CD4-positive, alpha-beta T cell (primary cell): ENCODE measurements around the gene SLC2A8. TPM values are rescaled to one million over a fixed set of nuclear protein-coding genes. Genes with fewer than 3 reads are reported as not detected.

Experiments used
- ATAC-seq: fragments of 200-7000 bp; cut with Tn5 transposase; one replicate; pipeline ENCODE4 v1.10.0; 2022; ENCODE audit warnings: mild to moderate bottlenecking; ENCODE audit not compliant: poor library complexity
- CTCF ChIA-PET: fragments of 350-600 bp; sonication (Branson Sonifier 250); formaldehyde crosslinking; loops from one replicate; lab custom pipeline; 2021; ENCODE audit warnings: antibody characterized with exemption, inconsistent platforms; lab: Charles Lee
- POLR2A ChIA-PET: fragments of 350-600 bp; sonication (Branson Sonifier 250); formaldehyde crosslinking; loops from one replicate; lab custom pipeline; 2021; ENCODE audit warnings: antibody characterized with exemption, inconsistent platforms; lab: Charles Lee
- DNase-seq, 14 experiments: peaks; one replicate each; pipeline ENCODE4 v3.0.0-alpha.2; 2013 to 2020; ENCODE audit warnings: mixed read lengths in 2 of 14
- H3K27ac ChIP-seq, 2 donors: one replicate each; pipeline versions ENCODE4 v1.5.1 to v1.7.0; 2013; ENCODE audit warnings: low read length in 2 of 2, low read depth in 1 of 2, mild to moderate bottlenecking in 1 of 2
- H3K27me3 ChIP-seq, 2 experiments: 1 replicate in 1 of 2; 2 replicates in 1 of 2; pipeline versions ENCODE4 v1.6.1 to v1.7.0; 2013; ENCODE audit warnings: low read length in 2 of 2, control low read depth in 1 of 2, mild to moderate bottlenecking in 1 of 2, moderate library complexity in 1 of 2; ENCODE audit not compliant: insufficient read depth in 2 of 2, control insufficient read depth in 1 of 2
- H3K36me3 ChIP-seq: one replicate; pipeline ENCODE4 v1.6.1; 2013; ENCODE audit warnings: low read length, control low read depth; ENCODE audit not compliant: insufficient read depth
- H3K4me1 ChIP-seq: one replicate; pipeline ENCODE4 v1.6.1; 2013; ENCODE audit warnings: low read length, control low read depth; ENCODE audit not compliant: insufficient read depth
- H3K4me3 ChIP-seq: one replicate; pipeline ENCODE4 v1.5.1; 2013; ENCODE audit warnings: mild to moderate bottlenecking, low read length, moderate library complexity
- H3K9me3 ChIP-seq, 2 experiments: 1 replicate in 1 of 2; 2 replicates in 1 of 2; pipeline versions ENCODE4 v1.6.1 to v1.7.0; 2013; ENCODE audit warnings: low read length in 2 of 2, mild to moderate bottlenecking in 2 of 2, control low read depth in 1 of 2, moderate library complexity in 1 of 2; ENCODE audit not compliant: control insufficient read depth in 1 of 2, insufficient read depth in 1 of 2
- H3K27ac Mint-ChIP-seq: one replicate; pipeline ENCODE4 v1.8.0; 2020; ENCODE audit warnings: mixed read lengths
- H3K27me3 Mint-ChIP-seq: one replicate; pipeline ENCODE4 v1.8.0; 2021; ENCODE audit warnings: mixed read lengths
- H3K36me3 Mint-ChIP-seq: one replicate; pipeline ENCODE4 v1.8.0; 2021; ENCODE audit warnings: low read depth, mixed read lengths
- H3K4me1 Mint-ChIP-seq: one replicate; pipeline ENCODE4 v1.8.0; 2021; ENCODE audit warnings: low read depth, mixed read lengths
- H3K4me3 Mint-ChIP-seq: one replicate; pipeline ENCODE4 v1.8.0; 2020; ENCODE audit warnings: mild to moderate bottlenecking, mixed read lengths
- H3K9me3 Mint-ChIP-seq: one replicate; pipeline ENCODE4 v1.8.0; 2020; ENCODE audit warnings: mixed read lengths
- intact Hi-C, 2 experiments: fragments of 100-400 bp; cut with DNase I in 1 of 2; cut with micrococcal nuclease in 1 of 2; formaldehyde crosslinking; loops; one replicate each; pipeline versions ENCODE4 v1.15.1 to v1.9.0; 2023 to 2025; cut with DNase I, micrococcal nuclease
- total RNA-seq, 174 experiments: library from RNA in 2 of 174; stranded (reverse) in 2 of 174; gene quantifications; one replicate each; pipeline ENCODE4 v1.2.3 and lab custom pipeline; 2021 to 2026
- TF ChIP-seq, protein P1 (sequence below): fragments of 200-600 bp; IDR thresholded peaks from one replicate; pipeline ENCODE4 v1.8.0; 2022; ENCODE audit warnings: antibody characterized with exemption, mild to moderate bottlenecking

Gene SLC2A8
- total RNA-seq, 2 experiments from 2014 or later, result 1.6 to 1.8 TPM

DNA sequence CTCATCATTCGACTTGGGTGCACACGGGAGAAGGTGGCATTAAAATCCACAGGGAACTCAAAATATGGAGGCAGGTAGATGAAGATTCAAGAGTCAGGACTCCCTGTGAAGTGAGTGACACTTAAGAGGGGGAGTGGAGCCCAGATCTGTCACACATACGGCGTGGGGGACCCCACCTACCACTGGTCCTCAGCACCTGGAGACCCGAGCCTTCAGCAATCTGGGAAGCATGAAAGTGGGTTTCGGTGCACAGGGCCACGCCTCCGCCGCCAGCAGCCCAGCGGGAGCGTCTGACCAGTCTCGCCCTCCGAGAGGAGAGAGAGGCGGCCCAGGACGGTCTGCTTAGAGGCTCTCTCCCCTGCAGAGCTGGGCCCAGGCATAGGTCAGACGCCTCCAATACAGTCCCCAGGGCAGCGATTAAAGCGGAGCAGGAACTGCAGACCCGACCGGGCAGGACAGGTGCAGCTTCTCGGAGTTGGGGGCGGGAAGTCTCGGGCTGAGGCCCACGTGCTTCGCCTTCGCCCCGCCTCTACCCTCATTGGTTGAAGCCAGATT lies 639 bp upstream of the SLC2A8 start:
- Mint-ChIP-seq H3K9me3 (no peaks in the 10 kb centered on the region), H3K36me3 (no peaks in the 10 kb centered on the region), H3K27ac (no peak overlapping the region), H3K4me3 (peak overlapping the region; percentile 69), H3K27me3 (peaks cover 87% of the 10 kb centered on the region), H3K4me1 (peaks cover 21% of the 10 kb centered on the region)
- intact Hi-C loops, result loop anchor here in 1 of 2 experiments (2.0 to 5.0 kb wide), 3 partner anchors 26 to 179 kb away; no protein-coding TSS in a partner anchor
- TF ChIP-seq, protein P1, sequence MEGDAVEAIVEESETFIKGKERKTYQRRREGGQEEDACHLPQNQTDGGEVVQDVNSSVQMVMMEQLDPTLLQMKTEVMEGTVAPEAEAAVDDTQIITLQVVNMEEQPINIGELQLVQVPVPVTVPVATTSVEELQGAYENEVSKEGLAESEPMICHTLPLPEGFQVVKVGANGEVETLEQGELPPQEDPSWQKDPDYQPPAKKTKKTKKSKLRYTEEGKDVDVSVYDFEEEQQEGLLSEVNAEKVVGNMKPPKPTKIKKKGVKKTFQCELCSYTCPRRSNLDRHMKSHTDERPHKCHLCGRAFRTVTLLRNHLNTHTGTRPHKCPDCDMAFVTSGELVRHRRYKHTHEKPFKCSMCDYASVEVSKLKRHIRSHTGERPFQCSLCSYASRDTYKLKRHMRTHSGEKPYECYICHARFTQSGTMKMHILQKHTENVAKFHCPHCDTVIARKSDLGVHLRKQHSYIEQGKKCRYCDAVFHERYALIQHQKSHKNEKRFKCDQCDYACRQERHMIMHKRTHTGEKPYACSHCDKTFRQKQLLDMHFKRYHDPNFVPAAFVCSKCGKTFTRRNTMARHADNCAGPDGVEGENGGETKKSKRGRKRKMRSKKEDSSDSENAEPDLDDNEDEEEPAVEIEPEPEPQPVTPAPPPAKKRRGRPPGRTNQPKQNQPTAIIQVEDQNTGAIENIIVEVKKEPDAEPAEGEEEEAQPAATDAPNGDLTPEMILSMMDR, result no peak
- CTCF ChIA-PET, result interaction anchor here (0.8 to 1.7 kb wide), 5 partner anchors 8 to 172 kb away, joined by 3 to 13 read pairs (median 3); partner anchors contain the start of gene ZNF79
- Histone ChIP-seq H3K4me1 (peaks cover 28% of the 10 kb centered on the region), H3K36me3 (no peaks in the 10 kb centered on the region), H3K27me3 (peaks cover 69 to 81% of the 10 kb centered on the region in 2 experiments), H3K4me3 (peak overlapping the region; percentile 44), H3K9me3 (peaks cover 0 to 8% of the 10 kb centered on the region in 2 experiments), H3K27ac (no peak overlapping the region)
- POLR2A ChIA-PET, result interaction anchor here (1.0 to 1.7 kb wide), 3 partner anchors 8 to 95 kb away, joined by 3 to 25 read pairs (median 13); partner anchors contain the start of genes LRSAM1 and RPL12
- DNase-seq (no peak), ATAC-seq (no peak)

DNA sequence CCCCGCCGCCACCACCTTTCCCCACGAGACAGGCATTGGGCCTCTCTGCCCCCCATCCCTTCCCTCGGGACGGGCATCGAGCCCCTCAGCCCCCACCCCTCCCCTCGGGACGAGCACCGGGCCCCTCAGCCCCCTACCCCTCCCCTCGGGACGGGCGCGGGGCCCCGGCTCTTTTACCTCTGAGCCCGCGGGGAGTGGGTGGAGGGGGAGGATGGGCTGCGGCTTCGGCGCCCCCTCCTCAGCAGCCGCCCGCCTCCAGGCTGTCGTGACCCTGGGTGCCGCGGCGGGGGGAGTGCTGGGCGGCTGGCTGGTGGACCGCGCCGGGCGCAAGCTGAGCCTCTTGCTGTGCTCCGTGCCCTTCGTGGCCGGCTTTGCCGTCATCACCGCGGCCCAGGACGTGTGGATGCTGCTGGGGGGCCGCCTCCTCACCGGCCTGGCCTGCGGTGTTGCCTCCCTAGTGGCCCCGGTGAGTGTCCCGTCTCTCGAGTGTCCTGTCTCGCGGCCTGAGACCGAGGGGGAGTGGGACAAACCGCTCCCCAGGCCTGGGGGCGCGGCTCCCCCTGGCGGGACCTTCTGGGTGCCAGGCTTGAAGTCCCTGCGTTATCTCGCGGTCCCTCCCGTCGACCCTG lies 791 bp downstream of the SLC2A8 start:
- intact Hi-C loops, result loop anchor here (1.0 to 5.0 kb wide), 4 partner anchors 25 to 180 kb away; no protein-coding TSS in a partner anchor
- Histone ChIP-seq H3K4me1 (peaks cover 28% of the 10 kb centered on the region), H3K27ac (no peak overlapping the region), H3K27me3 (peaks cover 66 to 81% of the 10 kb centered on the region in 2 experiments), H3K9me3 (peaks cover 0 to 14% of the 10 kb centered on the region in 2 experiments), H3K4me3 (peak overlapping the region; percentile 44), H3K36me3 (no peaks in the 10 kb centered on the region)
- ChIA-PET CTCF (interaction anchor here (1.0 to 1.7 kb wide), 3 partner anchors 10 to 173 kb away, joined by 3 to 13 read pairs (median 5); partner anchors contain the start of genes LRSAM1 and RPL12), POLR2A (interaction anchor here (1.0 to 1.7 kb wide), 3 partner anchors 10 to 96 kb away, joined by 3 to 25 read pairs (median 13); partner anchors contain the start of genes LRSAM1 and RPL12)
- Mint-ChIP-seq H3K27me3 (peaks cover 82% of the 10 kb centered on the region), H3K36me3 (no peaks in the 10 kb centered on the region), H3K4me3 (peak overlapping the region; percentile 75), H3K4me1 (peaks cover 21% of the 10 kb centered on the region), H3K9me3 (no peaks in the 10 kb centered on the region), H3K27ac (no peak overlapping the region)
- DNase-seq, result peak in 7 of 14 experiments; percentile 6 to 61 (median 34)
- TF ChIP-seq, protein P1, result peak; percentile 47
- no peak for ATAC-seq

DNA sequence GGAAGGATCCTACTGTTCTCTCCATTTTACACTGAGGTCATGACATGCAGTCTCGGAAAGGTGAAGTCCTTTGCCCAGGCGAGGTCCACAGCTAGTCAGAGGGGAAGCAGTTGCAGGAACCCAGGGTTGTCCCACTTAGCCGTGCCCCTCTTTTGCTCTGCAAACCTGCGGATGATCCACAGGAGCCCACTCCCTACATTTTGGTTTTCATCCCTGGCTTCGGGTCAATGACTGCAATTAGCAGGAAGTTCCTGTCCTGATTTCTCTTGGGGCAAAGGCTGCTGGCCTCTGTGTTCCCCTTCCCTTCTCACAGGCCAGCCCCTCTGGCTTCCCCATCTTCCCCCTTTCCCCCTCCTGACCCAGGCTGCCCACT lies 1.3 kb downstream of the SLC2A8 start:
- H3K4me3 ChIP-seq, result peak overlapping the region; percentile 44
- peaks cover 28% of the 10 kb centered on the region for H3K4me1 ChIP-seq
- ChIA-PET POLR2A (interaction anchor here (1.1 kb wide), 1 partner anchor 25 kb away, joined by 3 read pairs; the partner anchor contains the start of gene ZNF79), CTCF (interaction anchor here (1.1 to 1.4 kb wide), 2 partner anchors 10 to 183 kb away, joined by 3 to 5 read pairs; no protein-coding TSS in a partner anchor)
- peaks cover 0 to 14% of the 10 kb centered on the region in 2 experiments for H3K9me3 ChIP-seq
- peaks cover 82% of the 10 kb centered on the region for H3K27me3 Mint-ChIP-seq
- H3K27me3 ChIP-seq, result peaks cover 64 to 78% of the 10 kb centered on the region in 2 experiments
- DNase-seq, result no peak
- H3K36me3 ChIP-seq, result no peaks in the 10 kb centered on the region
- peak overlapping the region; percentile 75 for H3K4me3 Mint-ChIP-seq
- H3K27ac ChIP-seq, result no peak overlapping the region
- no peaks in the 10 kb centered on the region for H3K9me3 Mint-ChIP-seq
- intact Hi-C loops, result loop anchor here in 1 of 2 experiments (5.0 kb wide), 2 partner anchors 86 to 181 kb away; no protein-coding TSS in a partner anchor
- H3K36me3 Mint-ChIP-seq, result no peaks in the 10 kb centered on the region
- no peak for ATAC-seq
- TF ChIP-seq, protein P1, result no peak
- H3K4me1 Mint-ChIP-seq, result peaks cover 21% of the 10 kb centered on the region
- no peak overlapping the region for H3K27ac Mint-ChIP-seq
